GM23248 (cell line): ENCODE data around the gene FEM1B. TPM values are rescaled to one million over a fixed set of nuclear protein-coding genes. Genes with fewer than 3 reads are reported as not detected.

Experiments
- DNase-seq: peaks from one replicate; pipeline ENCODE4 v3.0.0-alpha.2; 2015
- H2AFZ ChIP-seq: fragments of 200-600 bp; sonication (generic); 2 replicates; pipeline ENCODE4 v1.6.1; 2016; ENCODE audit warnings: antibody characterized with exemption
- H3F3A ChIP-seq: fragments of 200-600 bp; sonication (generic); 2 replicates; pipeline ENCODE4 v1.6.1; 2016; ENCODE audit warnings: mild to moderate bottlenecking, antibody characterized with exemption, mixed run types; ENCODE audit not compliant: insufficient read depth
- H3K27ac ChIP-seq: fragments of 200-600 bp; sonication (generic); 2 replicates; pipeline ENCODE4 v1.5.1; 2016; ENCODE audit warnings: mild to moderate bottlenecking
- H3K27me3 ChIP-seq: fragments of 200-600 bp; sonication (generic); replicated peaks from 2 replicates; pipeline ENCODE4 v1.6.1; 2016; ENCODE audit warnings: mild to moderate bottlenecking; ENCODE audit not compliant: insufficient read depth
- H3K36me3 ChIP-seq: fragments of 200-600 bp; sonication (generic); 2 replicates; pipeline ENCODE4 v1.6.1; 2016; ENCODE audit warnings: low read depth, mild to moderate bottlenecking
- H3K4me1 ChIP-seq: fragments of 200-600 bp; sonication (generic); 2 replicates; pipeline ENCODE4 v1.6.1; 2016; ENCODE audit warnings: mild to moderate bottlenecking; ENCODE audit not compliant: insufficient read depth
- H3K4me2 ChIP-seq: fragments of 200-600 bp; sonication (generic); one replicate; pipeline ENCODE4 v1.6.1; 2016; ENCODE audit warnings: mild to moderate bottlenecking; ENCODE audit not compliant: unreplicated experiment
- H3K4me3 ChIP-seq: fragments of 200-600 bp; sonication (generic); 2 replicates; pipeline ENCODE4 v1.5.1; 2016; ENCODE audit warnings: mild to moderate bottlenecking
- H3K79me2 ChIP-seq: fragments of 200-600 bp; sonication (generic); 2 replicates; pipeline ENCODE4 v1.6.1; 2016; ENCODE audit warnings: mild to moderate bottlenecking; ENCODE audit not compliant: insufficient read depth
- H3K9ac ChIP-seq: fragments of 200-600 bp; sonication (generic); 2 replicates; pipeline ENCODE4 v1.6.1; 2016; ENCODE audit warnings: mild to moderate bottlenecking
- H3K9me2 ChIP-seq: fragments of 200-600 bp; sonication (generic); 2 replicates; pipeline ENCODE4 v1.6.1; 2016; ENCODE audit warnings: mixed run types, mild to moderate bottlenecking, moderate library complexity; ENCODE audit not compliant: insufficient read depth
- H3K9me3 ChIP-seq: fragments of 200-600 bp; sonication (generic); one replicate; pipeline ENCODE4 v1.6.1; 2017; ENCODE audit warnings: low read depth
- H4K20me1 ChIP-seq: fragments of 200-600 bp; sonication (generic); 2 replicates; pipeline ENCODE4 v1.6.0; 2016; ENCODE audit not compliant: insufficient read depth
- EZH2 ChIP-seq: fragments of 200-600 bp; sonication (generic); IDR thresholded peaks from 2 replicates; pipeline ENCODE4 v1.6.1; 2018; ENCODE audit warnings: antibody characterized with exemption, mild to moderate bottlenecking; ENCODE audit not compliant: insufficient read depth, poor library complexity, severe bottlenecking
- EZH2phosphoT487 ChIP-seq: fragments of 200-600 bp; sonication (generic); IDR thresholded peaks from 2 replicates; pipeline ENCODE4 v1.6.1; 2018; ENCODE audit warnings: antibody characterized with exemption, moderate library complexity, mild to moderate bottlenecking, low read depth; ENCODE audit not compliant: insufficient read depth
- WGBS, 2 experiments: methylation state at CpG; one replicate each; pipeline ENCODE4 v1.1.6; 2015 to 2017; ENCODE audit warnings: low lambda C conversion rate in 2 of 2, low coverage in 1 of 2; ENCODE audit errors: missing lambda C conversion rate in 2 of 2; 5-methylcytosine and 5-hydroxymethylcytosine counted together
- in situ Hi-C: fragments of 300-500 bp; cut with MboI; formaldehyde crosslinking; loops from 2 replicates; pipeline ENCODE4 v1.15.0; 2020
- polyA plus RNA-seq: library from polyadenylated mRNA; unstranded; fragments of >200 nt; fragmentation: Nextera tagmentation; extraction: Ambion mirVana; gene quantifications from 2 replicates; pipeline ENCODE4 v1.2.1, GENCODE V29; 2016
- total RNA-seq: library from RNA; depleted of rRNA; stranded (reverse); fragments of >200 nt; shearing (Covaris generic); gene quantifications from 2 replicates; pipeline ENCODE4 v1.2.3, GENCODE V29; 2014

Gene FEM1B
- total and polyA plus RNA-seq, 2 experiments from 2014 or later: 15.7 to 36.2 TPM

DNA sequence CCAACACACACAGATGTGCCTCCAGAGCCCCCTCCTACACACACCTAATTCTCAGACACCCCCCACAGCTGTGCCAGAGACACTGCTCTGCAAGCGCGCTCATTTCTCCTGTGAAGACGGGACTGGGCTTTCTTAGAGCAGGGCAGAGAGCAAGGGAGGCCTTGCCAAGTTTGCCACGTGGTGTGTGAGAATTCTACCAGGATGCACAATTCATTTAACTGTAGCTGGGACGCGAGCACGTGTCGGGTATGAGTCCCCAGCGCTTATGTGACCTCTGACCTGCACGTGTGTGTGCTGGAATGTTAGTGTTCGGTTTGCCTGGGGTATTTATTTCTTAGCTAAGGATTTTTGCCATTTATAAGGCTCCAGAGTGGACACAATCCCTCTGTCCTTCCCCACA, 37.0 kb downstream of the FEM1B start:
- Histone ChIP-seq H2AFZ (no peak overlapping the region), H3K79me2 (no peaks in the 10 kb centered on the region), H3K4me1 (peaks cover 15% of the 10 kb centered on the region), H3K27ac (no peak overlapping the region), H3K9me3 (no peaks in the 10 kb centered on the region), H3K9me2 (no peaks in the 10 kb centered on the region), H3K36me3 (peaks cover 61% of the 10 kb centered on the region), H3K9ac (no peak overlapping the region), H4K20me1 (no peaks in the 10 kb centered on the region), H3F3A (peaks cover 28% of the 10 kb centered on the region), H3K4me3 (no peak overlapping the region), H3K27me3 (no peaks in the 10 kb centered on the region), H3K4me2 (no peak overlapping the region)
- TF ChIP-seq EZH2phosphoT487 (no peak), EZH2 (no peak)
- WGBS, 2 experiments: 94 to 97% methylated on average over 11 of the region's 11 CpGs
- in situ Hi-C loops: no loop called here
- DNase-seq: no peak

DNA sequence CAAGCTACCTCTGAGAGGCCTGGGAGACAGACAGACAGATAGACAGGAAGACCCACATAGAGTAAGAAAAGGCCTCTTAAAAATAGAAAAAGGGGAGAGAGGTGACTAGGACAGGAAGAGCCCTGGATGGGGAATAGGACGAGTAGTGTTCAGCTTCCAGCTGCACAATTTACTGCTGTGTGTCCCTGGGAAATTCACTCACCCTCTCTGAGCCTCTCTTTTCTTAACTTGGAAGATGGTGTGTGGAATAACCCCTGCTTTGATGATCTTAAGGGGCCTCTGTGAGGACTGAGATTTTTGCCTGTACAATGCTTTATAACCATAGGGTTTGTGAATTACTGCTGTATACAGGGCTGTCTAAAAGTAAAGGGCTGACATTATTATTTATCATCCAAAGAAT, 37.5 kb downstream of the FEM1B start:
- no peaks in the 10 kb centered on the region for H3K27me3 ChIP-seq
- H4K20me1 ChIP-seq: no peaks in the 10 kb centered on the region
- H3K27ac ChIP-seq: no peak overlapping the region
- H3K36me3 ChIP-seq: peaks cover 63% of the 10 kb centered on the region
- H2AFZ ChIP-seq: no peak overlapping the region
- no peak for TF ChIP-seq EZH2
- no peak overlapping the region for H3K4me3 ChIP-seq
- H3F3A ChIP-seq: peaks cover 24% of the 10 kb centered on the region
- no peaks in the 10 kb centered on the region for H3K79me2 ChIP-seq
- DNase-seq: no peak
- in situ Hi-C loops: no loop called here
- H3K4me1 ChIP-seq: peaks cover 12% of the 10 kb centered on the region
- no peaks in the 10 kb centered on the region for H3K9me3 ChIP-seq
- no peak overlapping the region for H3K4me2 ChIP-seq
- 92 to 94% methylated on average over 1 of the region's 1 CpG for WGBS, 2 experiments
- H3K9ac ChIP-seq: no peak overlapping the region
- no peaks in the 10 kb centered on the region for H3K9me2 ChIP-seq

DNA sequence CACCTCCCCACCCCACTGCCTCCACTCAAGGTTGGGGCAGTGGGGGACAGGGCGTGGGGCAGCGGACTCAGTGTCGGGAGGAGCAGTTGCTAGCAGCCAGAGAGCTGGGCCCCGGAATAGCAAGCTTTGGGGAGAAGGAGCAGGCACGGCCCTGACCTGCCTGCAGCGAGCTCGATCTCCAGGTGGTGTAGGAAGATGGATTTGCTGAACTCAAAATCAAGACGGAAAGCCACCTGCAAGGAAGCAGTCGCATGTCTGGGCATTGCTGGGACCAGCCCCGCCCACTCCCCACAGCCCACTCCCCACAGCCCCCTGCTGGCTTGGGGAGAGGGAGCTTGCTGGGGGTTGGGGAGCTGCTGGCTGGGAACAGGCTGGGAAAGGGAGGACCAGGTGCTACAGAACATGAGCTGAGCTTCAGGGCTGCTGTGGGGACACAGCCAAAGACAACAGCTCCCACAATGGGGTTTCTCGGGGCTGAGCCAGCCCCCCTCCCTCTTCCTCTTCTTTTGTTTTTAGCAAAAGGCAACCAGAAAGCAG, 38.0 kb downstream of the FEM1B start:
- H3K4me2 ChIP-seq: no peak overlapping the region
- peaks cover 12% of the 10 kb centered on the region for H3K4me1 ChIP-seq
- no peaks in the 10 kb centered on the region for H3K9me2 ChIP-seq
- H3K79me2 ChIP-seq: no peaks in the 10 kb centered on the region
- no peak overlapping the region for H3K9ac ChIP-seq
- no peaks in the 10 kb centered on the region for H4K20me1 ChIP-seq
- WGBS, 2 experiments: 97 to 98% methylated on average over 11 of the region's 11 CpGs
- no peaks in the 10 kb centered on the region for H3K9me3 ChIP-seq
- H2AFZ ChIP-seq: no peak overlapping the region
- peaks cover 65% of the 10 kb centered on the region for H3K36me3 ChIP-seq
- H3F3A ChIP-seq: peaks cover 21% of the 10 kb centered on the region
- H3K27me3 ChIP-seq: no peaks in the 10 kb centered on the region
- no peak for TF ChIP-seq EZH2
- TF ChIP-seq EZH2phosphoT487: no peak
- in situ Hi-C loops: no loop called here
- no peak overlapping the region for H3K27ac ChIP-seq
- no peak overlapping the region for H3K4me3 ChIP-seq
- no peak for DNase-seq

DNA sequence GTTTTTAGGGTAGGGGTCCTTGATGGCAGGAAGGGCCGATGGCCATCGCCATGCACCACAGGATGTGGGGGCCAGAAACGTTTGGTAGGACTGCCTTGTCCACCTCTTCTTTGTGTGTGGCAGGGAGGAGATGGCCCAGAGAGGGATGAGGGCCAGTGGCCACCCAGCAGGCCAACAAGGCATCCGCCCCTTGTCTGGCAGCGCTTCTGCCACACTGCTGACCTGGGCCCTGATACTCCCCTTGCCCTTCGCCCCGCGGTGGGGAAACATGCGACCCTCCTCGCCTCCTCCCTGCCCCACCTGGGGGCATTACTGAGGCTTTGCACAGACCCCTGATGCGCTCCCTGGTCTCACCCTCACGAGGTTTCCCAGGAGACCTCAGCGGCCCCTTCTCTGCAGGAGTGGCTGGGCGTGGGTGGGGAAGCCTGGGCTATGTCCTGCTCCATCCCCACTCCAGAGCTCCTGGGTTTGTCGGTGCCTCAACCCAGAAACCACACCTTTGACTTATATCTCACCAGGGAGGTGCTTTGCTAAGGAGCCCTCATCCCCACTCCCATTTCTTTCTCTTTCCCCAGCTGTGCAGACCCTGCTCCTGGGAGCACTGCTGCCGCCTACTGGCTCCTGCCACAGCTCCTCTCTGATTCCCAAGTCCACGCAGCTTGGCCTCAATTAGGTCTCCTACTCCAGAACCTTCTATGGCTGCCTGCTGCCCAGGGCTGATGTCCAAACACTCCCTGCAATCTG, 38.7 kb downstream of the FEM1B start:
- Histone ChIP-seq H3K36me3 (peaks cover 65% of the 10 kb centered on the region), H3K4me1 (peaks cover 12% of the 10 kb centered on the region), H3K79me2 (no peaks in the 10 kb centered on the region), H2AFZ (no peak overlapping the region), H3K27ac (no peak overlapping the region), H3K9me3 (no peaks in the 10 kb centered on the region), H3K27me3 (no peaks in the 10 kb centered on the region), H4K20me1 (no peaks in the 10 kb centered on the region), H3K4me2 (no peak overlapping the region), H3K9ac (no peak overlapping the region), H3F3A (peaks cover 26% of the 10 kb centered on the region), H3K9me2 (no peaks in the 10 kb centered on the region), H3K4me3 (no peak overlapping the region)
- DNase-seq: no peak
- in situ Hi-C loops: no loop called here
- 84 to 94% methylated on average over 10 to 17 of the region's 17 CpGs for WGBS, 2 experiments
- TF ChIP-seq EZH2: no peak
